HL-60 (cell line): Measurements from ENCODE around the gene SLC2A8.

Experiments
- DNase-seq, 2 experiments: peaks; one replicate each; pipeline ENCODE4 v3.0.0-alpha.2; 2010 to 2020; ENCODE audit warnings: low read depth in 1 of 2, low spot score in 1 of 2
- H3K27ac ChIP-seq: fragments of 250-450 bp; sonication (Bioruptor Pico); replicated peaks from 2 replicates; pipeline ENCODE4 v1.5.1; 2020; ENCODE audit warnings: mild to moderate bottlenecking, moderate library complexity
- H3K27me3 ChIP-seq: fragments of 250-450 bp; sonication (Bioruptor Pico); 2 replicates; pipeline ENCODE4 v1.5.1; 2021; ENCODE audit warnings: mild to moderate bottlenecking, moderate library complexity; ENCODE audit not compliant: insufficient read depth, poor library complexity, severe bottlenecking
- H3K4me3 ChIP-seq: replicated peaks from 2 replicates; pipeline ENCODE4 v1.5.1; 2011; ENCODE audit warnings: mild to moderate bottlenecking, control low read depth, low read length; ENCODE audit not compliant: insufficient read depth
- GABPA ChIP-seq: IDR thresholded peaks from 2 replicates; pipeline ENCODE4 v1.6.1; 2012; ENCODE audit warnings: low read depth
- POLR2AphosphoS5 ChIP-seq: IDR thresholded peaks from 2 replicates; pipeline ENCODE4 v1.6.1; 2012; ENCODE audit warnings: low read depth
- SPI1 ChIP-seq: IDR thresholded peaks from 2 replicates; pipeline ENCODE4 v1.6.1; 2012; ENCODE audit warnings: low read depth, mild to moderate bottlenecking, borderline replicate concordance
- TF ChIP-seq, protein P1 (sequence below): IDR thresholded peaks from 2 replicates; pipeline ENCODE4 v1.6.1; 2012; ENCODE audit warnings: low read depth; ENCODE audit not compliant: insufficient replicate concordance
- TF ChIP-seq, protein P2 (sequence below): IDR thresholded peaks from one replicate; pipeline ENCODE4 v1.5.1; 2011; ENCODE audit warnings: low read length, control low read depth, inconsistent platforms; ENCODE audit not compliant: insufficient read depth

The SLC2A8 gene

DNA sequence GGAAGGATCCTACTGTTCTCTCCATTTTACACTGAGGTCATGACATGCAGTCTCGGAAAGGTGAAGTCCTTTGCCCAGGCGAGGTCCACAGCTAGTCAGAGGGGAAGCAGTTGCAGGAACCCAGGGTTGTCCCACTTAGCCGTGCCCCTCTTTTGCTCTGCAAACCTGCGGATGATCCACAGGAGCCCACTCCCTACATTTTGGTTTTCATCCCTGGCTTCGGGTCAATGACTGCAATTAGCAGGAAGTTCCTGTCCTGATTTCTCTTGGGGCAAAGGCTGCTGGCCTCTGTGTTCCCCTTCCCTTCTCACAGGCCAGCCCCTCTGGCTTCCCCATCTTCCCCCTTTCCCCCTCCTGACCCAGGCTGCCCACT is 1.3 kb downstream of the SLC2A8 start:
- Histone ChIP-seq H3K27ac (no peak overlapping the region), H3K27me3 (no peaks in the 10 kb centered on the region), H3K4me3 (peak overlapping the region; percentile 31; the same call in 1 of the 2 replicates)
- TF ChIP-seq POLR2AphosphoS5 (no peak), GABPA (no peak), SPI1 (no peak)
- TF ChIP-seq, protein P1, sequence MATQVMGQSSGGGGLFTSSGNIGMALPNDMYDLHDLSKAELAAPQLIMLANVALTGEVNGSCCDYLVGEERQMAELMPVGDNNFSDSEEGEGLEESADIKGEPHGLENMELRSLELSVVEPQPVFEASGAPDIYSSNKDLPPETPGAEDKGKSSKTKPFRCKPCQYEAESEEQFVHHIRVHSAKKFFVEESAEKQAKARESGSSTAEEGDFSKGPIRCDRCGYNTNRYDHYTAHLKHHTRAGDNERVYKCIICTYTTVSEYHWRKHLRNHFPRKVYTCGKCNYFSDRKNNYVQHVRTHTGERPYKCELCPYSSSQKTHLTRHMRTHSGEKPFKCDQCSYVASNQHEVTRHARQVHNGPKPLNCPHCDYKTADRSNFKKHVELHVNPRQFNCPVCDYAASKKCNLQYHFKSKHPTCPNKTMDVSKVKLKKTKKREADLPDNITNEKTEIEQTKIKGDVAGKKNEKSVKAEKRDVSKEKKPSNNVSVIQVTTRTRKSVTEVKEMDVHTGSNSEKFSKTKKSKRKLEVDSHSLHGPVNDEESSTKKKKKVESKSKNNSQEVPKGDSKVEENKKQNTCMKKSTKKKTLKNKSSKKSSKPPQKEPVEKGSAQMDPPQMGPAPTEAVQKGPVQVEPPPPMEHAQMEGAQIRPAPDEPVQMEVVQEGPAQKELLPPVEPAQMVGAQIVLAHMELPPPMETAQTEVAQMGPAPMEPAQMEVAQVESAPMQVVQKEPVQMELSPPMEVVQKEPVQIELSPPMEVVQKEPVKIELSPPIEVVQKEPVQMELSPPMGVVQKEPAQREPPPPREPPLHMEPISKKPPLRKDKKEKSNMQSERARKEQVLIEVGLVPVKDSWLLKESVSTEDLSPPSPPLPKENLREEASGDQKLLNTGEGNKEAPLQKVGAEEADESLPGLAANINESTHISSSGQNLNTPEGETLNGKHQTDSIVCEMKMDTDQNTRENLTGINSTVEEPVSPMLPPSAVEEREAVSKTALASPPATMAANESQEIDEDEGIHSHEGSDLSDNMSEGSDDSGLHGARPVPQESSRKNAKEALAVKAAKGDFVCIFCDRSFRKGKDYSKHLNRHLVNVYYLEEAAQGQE = no peak
- TF ChIP-seq, protein P2, sequence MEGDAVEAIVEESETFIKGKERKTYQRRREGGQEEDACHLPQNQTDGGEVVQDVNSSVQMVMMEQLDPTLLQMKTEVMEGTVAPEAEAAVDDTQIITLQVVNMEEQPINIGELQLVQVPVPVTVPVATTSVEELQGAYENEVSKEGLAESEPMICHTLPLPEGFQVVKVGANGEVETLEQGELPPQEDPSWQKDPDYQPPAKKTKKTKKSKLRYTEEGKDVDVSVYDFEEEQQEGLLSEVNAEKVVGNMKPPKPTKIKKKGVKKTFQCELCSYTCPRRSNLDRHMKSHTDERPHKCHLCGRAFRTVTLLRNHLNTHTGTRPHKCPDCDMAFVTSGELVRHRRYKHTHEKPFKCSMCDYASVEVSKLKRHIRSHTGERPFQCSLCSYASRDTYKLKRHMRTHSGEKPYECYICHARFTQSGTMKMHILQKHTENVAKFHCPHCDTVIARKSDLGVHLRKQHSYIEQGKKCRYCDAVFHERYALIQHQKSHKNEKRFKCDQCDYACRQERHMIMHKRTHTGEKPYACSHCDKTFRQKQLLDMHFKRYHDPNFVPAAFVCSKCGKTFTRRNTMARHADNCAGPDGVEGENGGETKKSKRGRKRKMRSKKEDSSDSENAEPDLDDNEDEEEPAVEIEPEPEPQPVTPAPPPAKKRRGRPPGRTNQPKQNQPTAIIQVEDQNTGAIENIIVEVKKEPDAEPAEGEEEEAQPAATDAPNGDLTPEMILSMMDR = no peak
- no peak for DNase-seq

DNA sequence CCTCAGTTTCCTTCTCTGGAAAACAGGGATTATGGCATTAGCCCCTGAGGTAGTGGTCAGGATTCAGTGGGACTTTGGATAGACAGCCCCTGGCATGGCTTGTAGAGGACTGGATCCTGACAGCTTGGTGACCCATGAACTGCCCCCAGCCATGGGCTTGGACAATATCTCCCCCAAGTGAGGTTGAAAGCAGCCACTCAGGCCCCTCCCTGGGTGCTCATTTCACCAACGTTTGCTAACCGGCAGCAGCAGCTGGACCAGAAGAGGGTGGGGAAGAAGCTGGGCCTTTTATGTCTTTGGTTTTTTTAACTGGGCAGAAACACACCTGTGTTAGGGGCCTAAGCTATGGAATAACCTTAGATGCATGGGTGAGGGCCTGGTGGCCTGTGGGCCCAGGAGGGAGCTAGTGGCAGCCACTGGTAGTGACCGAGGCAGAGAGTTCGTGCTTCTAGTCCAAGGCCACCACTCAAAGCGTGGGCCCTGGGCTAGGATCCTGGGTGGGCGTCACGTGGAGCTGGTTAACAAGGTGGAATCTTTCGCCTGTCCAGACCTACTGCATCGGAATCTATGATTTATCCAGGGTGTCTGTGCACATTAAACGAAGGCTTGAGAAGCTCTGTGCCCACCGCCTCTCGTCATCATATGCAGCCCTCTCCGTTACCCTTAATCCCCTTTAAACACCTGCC is 1.9 kb downstream of the SLC2A8 start:
- Histone ChIP-seq H3K27ac (no peak overlapping the region), H3K27me3 (no peaks in the 10 kb centered on the region), H3K4me3 (no peak overlapping the region)
- TF ChIP-seq GABPA = no peak
- TF ChIP-seq, protein P2 = no peak
- TF ChIP-seq SPI1 = no peak
- TF ChIP-seq POLR2AphosphoS5 = no peak
- TF ChIP-seq, protein P1 = no peak
- DNase-seq = no peak

DNA sequence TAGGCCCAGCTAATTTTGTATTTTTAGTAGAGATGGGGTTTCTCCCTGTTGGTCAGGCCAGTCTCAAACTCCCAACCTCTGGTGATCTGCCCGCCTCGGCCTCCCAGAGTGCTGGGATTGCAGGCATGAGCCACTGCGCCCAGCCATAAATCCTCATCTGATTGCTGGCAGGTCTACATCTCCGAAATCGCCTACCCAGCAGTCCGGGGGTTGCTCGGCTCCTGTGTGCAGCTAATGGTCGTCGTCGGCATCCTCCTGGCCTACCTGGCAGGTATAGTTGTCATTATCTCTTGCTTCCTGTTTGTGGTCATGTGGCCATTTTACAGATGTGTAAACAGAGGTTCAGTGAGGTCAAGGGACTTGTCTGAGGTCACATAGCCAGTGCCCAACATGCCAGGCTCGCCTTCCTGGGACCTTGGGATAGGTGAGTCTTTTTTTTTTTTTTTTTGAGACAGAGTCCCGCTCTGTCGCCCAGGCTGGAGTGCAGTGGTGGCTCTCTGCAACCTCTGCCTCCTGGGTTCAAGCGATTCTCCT is 2.8 kb downstream of the SLC2A8 start:
- no peak overlapping the region for H3K4me3 ChIP-seq
- no peak for DNase-seq
- no peak for TF ChIP-seq POLR2AphosphoS5
- TF ChIP-seq, protein P1 = no peak
- no peak for TF ChIP-seq SPI1
- no peak for TF ChIP-seq GABPA
- TF ChIP-seq, protein P2 = no peak
- H3K27me3 ChIP-seq = no peaks in the 10 kb centered on the region
- H3K27ac ChIP-seq = no peak overlapping the region
